ENCODE results near the gene GAL3ST1. TPM values are rescaled to one million over a fixed set of nuclear protein-coding genes. Genes with fewer than 3 reads are reported as not detected.
"Not testable (repeated sequence)": the region's sequence is repeated elsewhere in the genome, so short reads cannot be mapped to it uniquely, and the experiment has no call there.

Gene GAL3ST1
- total RNA-seq, 2 experiments from 2014 or later: not detected

DNA sequence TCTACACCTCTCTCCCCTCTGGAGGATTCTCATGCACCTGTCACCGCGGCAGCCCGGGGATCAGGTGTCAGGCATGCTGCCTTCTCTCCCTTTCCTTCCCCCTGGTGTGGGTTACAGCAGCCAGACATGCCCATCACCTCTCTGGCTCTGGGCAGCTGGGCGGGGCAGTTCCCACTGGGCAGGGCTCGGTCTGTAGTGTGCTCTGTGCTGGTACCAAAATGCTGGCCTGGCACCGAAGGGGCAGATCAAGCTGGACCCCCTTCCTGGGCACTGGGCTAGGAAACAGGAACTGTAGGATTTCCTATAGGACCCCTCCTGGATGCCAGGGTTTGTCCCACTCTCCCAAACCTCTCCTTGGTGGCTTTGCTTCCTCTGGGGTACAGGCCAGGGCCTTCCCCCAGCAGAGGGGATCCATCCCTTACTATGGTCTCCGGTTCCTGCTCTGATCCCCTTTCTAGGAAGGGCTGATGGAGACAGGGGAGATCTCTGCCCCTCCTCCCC, 821 bp downstream of the GAL3ST1 start:
- Mint-ChIP-seq H3K27ac (no peak overlapping the region), H3K36me3 (peaks cover 29% of the 10 kb centered on the region), H3K9me3 (no peaks in the 10 kb centered on the region), H3K4me3 (no peak overlapping the region), H3K4me1 (ENCODE audit: low read depth) (peaks cover 3% of the 10 kb centered on the region), H3K27me3 (no peaks in the 10 kb centered on the region)
- CTCF ChIA-PET: no interaction called here
- POLR2A ChIA-PET: no interaction called here
- intact Hi-C loops (cut with micrococcal nuclease): no loop called here
- DNase-seq: no peak

DNA sequence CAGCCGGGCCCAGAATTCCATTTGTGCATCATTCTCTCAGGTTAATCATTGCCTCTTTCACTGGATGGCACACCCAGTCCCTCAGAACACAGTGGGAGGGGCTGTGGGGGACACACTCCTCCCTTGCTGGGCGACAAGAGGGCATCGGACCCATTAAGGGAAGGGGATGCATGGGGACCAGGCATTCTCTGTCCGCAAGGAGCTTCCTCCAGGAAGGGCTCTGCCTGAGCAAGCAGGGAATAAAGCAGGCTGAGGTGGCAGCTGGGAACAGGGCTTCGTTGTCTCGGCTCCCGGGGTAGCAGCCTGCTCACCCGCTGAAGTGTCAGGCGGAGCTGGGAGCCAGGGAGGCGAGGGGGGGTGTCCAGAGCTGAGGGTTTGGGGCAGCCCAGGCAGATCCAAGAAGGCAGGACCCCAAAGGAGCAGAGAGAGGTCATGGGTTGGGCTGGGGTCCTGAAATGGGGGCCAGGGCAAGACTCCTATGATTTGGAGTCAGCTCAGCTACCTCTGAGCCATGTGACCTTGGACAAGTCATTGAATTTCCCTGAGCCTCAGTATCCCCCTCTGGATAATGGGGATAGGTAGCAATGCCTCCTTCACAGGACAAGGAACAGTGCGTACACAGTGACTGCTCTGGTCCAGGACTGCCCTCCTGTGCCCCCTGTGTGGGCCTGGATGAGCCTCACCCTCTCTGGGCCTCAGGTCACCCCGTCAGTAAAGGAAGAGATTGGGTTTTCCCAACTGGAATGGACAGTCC, 1.4 kb downstream of the GAL3ST1 start:
- no peaks in the 10 kb centered on the region for H3K9me3 Mint-ChIP-seq

DNA sequence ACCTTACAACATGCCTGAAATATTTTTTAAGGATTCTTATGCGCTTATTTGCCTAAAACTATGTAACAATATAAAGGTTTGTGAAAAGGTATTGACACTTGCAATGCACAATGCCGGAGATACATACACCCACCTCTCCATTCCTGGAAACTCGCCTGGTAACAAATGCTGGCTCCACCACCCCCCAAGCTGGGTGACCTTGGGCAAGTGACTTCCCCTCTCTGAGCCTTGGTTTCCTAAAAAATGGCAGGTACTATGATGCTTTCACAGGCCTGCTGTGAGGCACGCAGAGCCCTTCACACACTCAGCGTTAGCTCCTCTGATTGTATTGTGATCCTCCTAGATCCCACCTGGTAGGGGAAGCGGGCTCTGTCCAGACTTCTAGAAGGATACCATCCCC, 2.3 kb downstream of the GAL3ST1 start:
- ChIA-PET CTCF (no interaction called here), POLR2A (no interaction called here)
- H3K4me3 Mint-ChIP-seq: no peak overlapping the region
- DNase-seq: no peak
- H3K27ac Mint-ChIP-seq: no peak overlapping the region
- no peaks in the 10 kb centered on the region for H3K27me3 Mint-ChIP-seq
- peaks cover 18% of the 10 kb centered on the region for H3K36me3 Mint-ChIP-seq
- intact Hi-C loops (cut with micrococcal nuclease): no loop called here
- no peaks in the 10 kb centered on the region for H3K9me3 Mint-ChIP-seq
- H3K4me1 Mint-ChIP-seq (ENCODE audit: low read depth): peaks cover 3% of the 10 kb centered on the region

More for the DNA sequence above, 1.4 kb downstream of the GAL3ST1 start:
- H3K27me3 Mint-ChIP-seq: no peaks in the 10 kb centered on the region
- peaks cover 26% of the 10 kb centered on the region for H3K36me3 Mint-ChIP-seq
- H3K27ac Mint-ChIP-seq: no peak overlapping the region
- intact Hi-C loops (cut with micrococcal nuclease): no loop called here
- no peak overlapping the region for H3K4me3 Mint-ChIP-seq
- POLR2A ChIA-PET: no interaction called here
- no peak for DNase-seq
- CTCF ChIA-PET: no interaction called here
- peaks cover 3% of the 10 kb centered on the region for H3K4me1 Mint-ChIP-seq (ENCODE audit: low read depth)

DNA sequence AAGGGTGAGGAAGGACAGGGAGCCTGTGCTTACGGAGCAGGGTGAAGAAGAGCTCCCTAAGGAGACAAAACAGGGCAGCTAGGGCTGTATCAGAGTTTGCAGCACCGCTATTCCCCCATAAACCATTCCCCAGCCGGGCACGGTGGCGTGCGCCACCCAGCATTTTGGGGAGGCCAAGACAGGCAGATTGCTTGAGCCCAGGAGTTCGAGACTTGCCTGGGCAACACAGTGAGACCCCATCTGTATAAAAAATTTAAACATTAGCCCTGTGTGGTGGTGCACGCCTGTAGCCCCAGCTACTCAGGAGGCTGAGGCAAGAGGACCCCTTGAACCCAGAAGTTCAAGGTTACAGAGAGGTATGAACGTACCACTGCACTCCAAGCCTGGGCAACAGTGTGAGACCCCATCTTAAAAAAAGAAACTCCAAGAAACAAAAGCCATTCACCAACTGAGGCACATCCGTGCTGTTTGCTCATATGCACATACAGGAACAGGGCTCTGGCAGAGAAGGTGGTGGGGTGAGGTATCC, 4.7 kb downstream of the GAL3ST1 start:
- H3K4me1 Mint-ChIP-seq (ENCODE audit: low read depth): no peaks in the 10 kb centered on the region
- H3K9me3 Mint-ChIP-seq: no peaks in the 10 kb centered on the region
- H3K36me3 Mint-ChIP-seq: no peaks in the 10 kb centered on the region
- POLR2A ChIA-PET: no interaction called here
- no peaks in the 10 kb centered on the region for H3K27me3 Mint-ChIP-seq
- H3K4me3 Mint-ChIP-seq: no peak overlapping the region
- intact Hi-C loops (cut with micrococcal nuclease): no loop called here
- no peak for DNase-seq
- no peak overlapping the region for H3K27ac Mint-ChIP-seq
- CTCF ChIA-PET: no interaction called here

DNA sequence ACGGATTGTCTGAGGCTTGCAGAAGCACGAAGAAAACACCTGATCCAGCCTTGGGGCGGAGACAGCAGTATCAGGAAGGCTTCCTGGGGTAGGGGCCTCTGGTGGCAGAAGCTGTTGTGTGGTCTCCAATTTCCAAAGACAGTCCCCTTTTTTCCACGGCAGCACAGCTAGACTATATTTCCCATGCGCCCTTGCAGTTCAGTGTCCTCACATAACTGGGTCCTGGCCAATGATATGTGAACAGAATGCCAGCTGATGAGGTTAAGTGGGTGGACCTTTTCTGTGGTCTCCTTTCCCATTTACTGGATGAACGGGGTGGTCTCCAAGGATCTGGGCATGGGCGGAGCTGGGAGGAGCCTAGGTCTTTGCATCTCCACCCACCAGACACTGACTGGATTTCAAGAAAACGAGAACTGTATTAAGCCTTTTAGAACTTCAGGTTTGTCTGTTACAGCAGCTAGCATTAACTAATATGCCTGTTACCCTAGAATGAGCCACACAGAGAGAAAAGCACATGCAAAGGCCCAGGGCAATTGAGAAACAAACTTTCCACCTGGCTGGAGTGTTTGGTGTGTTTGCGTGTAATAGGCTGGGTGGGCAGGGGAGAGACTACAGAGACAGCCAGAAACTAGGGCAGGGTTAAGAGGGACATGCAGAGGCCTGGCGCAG, 6.2 kb downstream of the GAL3ST1 start:
- Mint-ChIP-seq H3K4me1 (ENCODE audit: low read depth) (no peaks in the 10 kb centered on the region), H3K9me3 (no peaks in the 10 kb centered on the region), H3K36me3 (no peaks in the 10 kb centered on the region), H3K4me3 (no peak overlapping the region), H3K27me3 (no peaks in the 10 kb centered on the region), H3K27ac (no peak overlapping the region)
- POLR2A ChIA-PET: no interaction called here
- no peak for DNase-seq
- CTCF ChIA-PET: interaction anchor here (1.0 kb wide), 1 partner anchor 235 kb away, joined by 3 read pairs; no protein-coding TSS in a partner anchor
- intact Hi-C loops (cut with micrococcal nuclease): no loop called here

DNA sequence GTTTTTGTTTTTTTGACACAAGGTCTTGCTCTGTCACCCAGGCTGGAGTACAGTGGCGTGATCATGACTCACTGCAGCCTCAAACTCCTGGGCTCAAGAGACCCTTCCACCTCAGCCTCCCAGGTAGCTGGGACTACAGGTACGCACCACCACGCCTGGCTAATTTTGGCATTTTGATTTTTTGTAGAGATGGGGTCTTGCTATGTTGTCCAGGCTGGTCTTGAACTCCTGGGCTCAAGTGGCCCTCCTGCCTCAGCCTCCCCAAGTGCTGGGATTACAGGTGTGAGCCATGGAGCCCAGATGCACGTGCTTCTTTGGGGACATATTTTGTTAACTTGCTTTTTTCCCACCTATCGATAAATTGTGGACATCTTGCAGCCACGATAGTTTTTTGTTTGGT, 7.2 kb downstream of the GAL3ST1 start:
- H3K27me3 Mint-ChIP-seq; POLR2A ChIA-PET; H3K9me3 Mint-ChIP-seq; intact Hi-C loops (cut with micrococcal nuclease); H3K36me3 Mint-ChIP-seq; H3K27ac Mint-ChIP-seq; DNase-seq; H3K4me3 Mint-ChIP-seq; H3K4me1 Mint-ChIP-seq (ENCODE audit: low read depth); CTCF ChIA-PET: not testable (repeated sequence)

DNA sequence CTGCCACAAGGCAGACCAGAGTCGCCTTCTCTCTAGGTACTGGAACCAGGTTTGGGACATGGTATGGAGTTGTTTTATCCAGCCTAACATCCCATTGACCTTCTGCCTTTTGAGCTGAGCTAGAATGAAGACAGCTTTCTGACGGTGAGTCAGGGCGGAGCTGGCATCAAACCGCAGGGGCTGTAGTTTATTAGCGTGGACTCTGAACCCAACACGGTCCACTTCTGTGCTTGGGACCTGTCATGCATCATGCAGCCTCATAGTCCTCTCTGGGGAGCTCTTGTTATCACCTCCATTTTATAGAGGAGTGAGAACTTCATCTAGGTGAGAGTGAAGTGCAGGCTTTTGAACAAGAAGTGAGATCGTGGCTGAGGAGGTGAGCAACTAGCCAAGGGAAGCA, 8.3 kb downstream of the GAL3ST1 start:
- ChIA-PET POLR2A (interaction anchor here (0.7 kb wide), 1 partner anchor 25 kb away, joined by 5 read pairs; no protein-coding TSS in a partner anchor), CTCF (interaction anchor here (1.1 kb wide), 1 partner anchor 69 kb away, joined by 3 read pairs; no protein-coding TSS in a partner anchor)
- no peaks in the 10 kb centered on the region for H3K9me3 Mint-ChIP-seq
- H3K27me3 Mint-ChIP-seq: no peaks in the 10 kb centered on the region
- no peak overlapping the region for H3K27ac Mint-ChIP-seq
- no peaks in the 10 kb centered on the region for H3K36me3 Mint-ChIP-seq
- H3K4me3 Mint-ChIP-seq: no peak overlapping the region
- H3K4me1 Mint-ChIP-seq (ENCODE audit: low read depth): no peaks in the 10 kb centered on the region
- intact Hi-C loops (cut with micrococcal nuclease): no loop called here
- DNase-seq: no peak

DNA sequence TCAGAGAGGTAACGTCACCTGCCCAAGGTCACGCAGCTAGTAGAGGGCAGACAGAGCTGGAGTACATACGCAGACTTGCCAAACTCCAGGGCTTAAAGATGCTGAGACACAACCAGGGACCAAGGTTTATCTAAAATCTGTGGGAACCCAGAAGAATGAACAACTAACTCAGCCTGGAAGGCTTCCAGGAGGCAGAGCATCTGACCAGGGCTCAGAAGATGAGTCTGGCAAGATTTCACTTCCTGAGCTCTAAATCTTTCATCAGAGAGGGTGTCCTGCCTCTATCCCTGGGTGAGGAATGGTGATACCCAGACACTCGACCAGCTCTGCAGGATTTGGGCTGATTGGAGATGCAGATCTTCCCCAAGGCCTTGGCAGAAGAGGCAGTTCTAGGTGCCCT, 9.1 kb downstream of the GAL3ST1 start:
- intact Hi-C loops (cut with micrococcal nuclease): no loop called here
- ChIA-PET CTCF (interaction anchor here (1.1 kb wide), 1 partner anchor 70 kb away, joined by 3 read pairs; no protein-coding TSS in a partner anchor), POLR2A (no interaction called here)
- Mint-ChIP-seq H3K27ac (no peak overlapping the region), H3K4me1 (ENCODE audit: low read depth) (no peaks in the 10 kb centered on the region), H3K9me3 (no peaks in the 10 kb centered on the region), H3K36me3 (no peaks in the 10 kb centered on the region), H3K27me3 (no peaks in the 10 kb centered on the region), H3K4me3 (no peak overlapping the region)
- no peak for DNase-seq

DNA sequence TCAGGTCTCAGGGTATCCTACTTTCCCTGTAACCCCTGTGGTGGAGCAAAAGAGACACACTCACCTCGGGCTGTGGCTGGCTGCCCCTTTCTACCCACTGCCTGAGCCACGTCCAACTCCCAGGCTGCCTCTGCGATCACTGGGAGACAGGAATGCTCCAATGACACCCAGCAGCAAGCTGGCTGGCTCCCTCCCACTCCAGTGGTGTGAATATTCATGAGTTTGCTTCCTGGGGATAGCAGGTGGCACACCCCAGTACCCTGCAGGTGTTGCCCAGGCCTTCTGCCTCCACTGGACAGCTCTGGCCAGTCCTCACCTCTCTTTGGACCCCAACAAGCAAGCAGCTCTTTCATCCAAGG, 9.7 kb downstream of the GAL3ST1 start:
- Mint-ChIP-seq H3K27me3 (no peaks in the 10 kb centered on the region), H3K4me1 (ENCODE audit: low read depth) (no peaks in the 10 kb centered on the region)
- CTCF ChIA-PET: interaction anchor here (1.1 kb wide), 1 partner anchor 70 kb away, joined by 3 read pairs; no protein-coding TSS in a partner anchor

DNA sequence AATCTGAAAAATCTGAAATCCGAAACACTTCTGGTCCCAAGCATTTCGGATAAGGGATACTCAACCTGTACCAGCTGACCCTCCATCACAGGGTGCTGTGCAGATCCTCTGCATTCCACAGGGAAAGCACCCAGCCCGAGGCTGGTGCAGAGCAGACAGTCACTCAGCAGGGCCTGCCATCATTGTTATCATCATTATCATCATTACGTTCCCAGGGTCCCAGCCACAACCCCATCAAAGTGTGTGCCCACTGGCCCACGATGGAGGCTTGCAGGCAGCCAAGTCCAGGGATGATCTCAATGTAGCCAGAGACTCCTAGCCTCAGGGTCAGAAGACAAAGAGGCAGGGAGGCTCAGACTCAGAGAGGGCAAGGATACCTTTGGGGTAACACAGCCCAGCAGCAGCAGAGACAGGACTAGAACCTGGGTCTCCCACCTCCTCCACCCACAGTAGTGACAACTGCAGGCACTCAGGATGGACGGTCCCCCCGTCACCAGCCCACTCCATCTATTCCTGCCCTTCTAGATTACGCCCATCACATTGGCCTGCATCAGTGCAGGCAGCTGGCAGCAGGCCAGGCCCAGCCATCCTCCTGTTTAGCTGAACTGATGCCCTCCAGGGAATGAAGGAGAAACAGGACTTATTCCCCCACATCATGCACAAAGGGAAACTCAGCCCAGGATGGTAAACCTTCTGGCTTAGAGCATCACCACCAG, 10.3 kb downstream of the GAL3ST1 start:
- Mint-ChIP-seq H3K27ac (no peak overlapping the region), H3K4me3 (no peak overlapping the region), H3K9me3 (no peaks in the 10 kb centered on the region), H3K27me3 (no peaks in the 10 kb centered on the region), H3K4me1 (ENCODE audit: low read depth) (no peaks in the 10 kb centered on the region), H3K36me3 (no peaks in the 10 kb centered on the region)
- ChIA-PET POLR2A (no interaction called here), CTCF (no interaction called here)
- DNase-seq: no peak
- intact Hi-C loops (cut with micrococcal nuclease): no loop called here

More for the DNA sequence above, 9.7 kb downstream of the GAL3ST1 start:
- no peaks in the 10 kb centered on the region for H3K36me3 Mint-ChIP-seq
- intact Hi-C loops (cut with micrococcal nuclease): no loop called here
- no peaks in the 10 kb centered on the region for H3K9me3 Mint-ChIP-seq
- POLR2A ChIA-PET: no interaction called here
- H3K27ac Mint-ChIP-seq: no peak overlapping the region
- no peak overlapping the region for H3K4me3 Mint-ChIP-seq
- DNase-seq: no peak

DNA sequence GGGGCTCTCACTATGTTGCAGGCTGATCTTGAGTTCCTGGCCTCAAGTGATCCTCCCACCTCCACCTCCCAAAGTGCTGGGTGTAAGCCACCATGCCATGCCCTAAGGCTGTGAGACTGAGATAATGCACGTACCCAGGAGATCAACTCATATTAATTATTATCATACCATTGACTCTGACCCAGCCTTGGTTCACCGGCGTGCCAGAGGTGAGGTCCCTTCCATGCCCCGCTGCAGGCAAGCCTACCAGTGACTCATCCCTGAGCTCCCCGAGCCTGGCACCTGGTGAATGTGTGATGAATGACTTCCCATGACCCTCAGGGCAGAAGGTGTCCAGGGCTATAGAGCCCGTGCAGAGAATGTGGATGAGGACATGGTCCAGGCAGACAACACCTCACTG, 12.1 kb downstream of the GAL3ST1 start:
- ChIA-PET CTCF (no interaction called here), POLR2A (no interaction called here)
- intact Hi-C loops (cut with micrococcal nuclease): no loop called here
- no peaks in the 10 kb centered on the region for H3K27me3 Mint-ChIP-seq
- no peak for DNase-seq
- H3K4me3 Mint-ChIP-seq: no peak overlapping the region
- no peaks in the 10 kb centered on the region for H3K9me3 Mint-ChIP-seq
- no peak overlapping the region for H3K27ac Mint-ChIP-seq
- H3K36me3 Mint-ChIP-seq: no peaks in the 10 kb centered on the region
- no peaks in the 10 kb centered on the region for H3K4me1 Mint-ChIP-seq (ENCODE audit: low read depth)

DNA sequence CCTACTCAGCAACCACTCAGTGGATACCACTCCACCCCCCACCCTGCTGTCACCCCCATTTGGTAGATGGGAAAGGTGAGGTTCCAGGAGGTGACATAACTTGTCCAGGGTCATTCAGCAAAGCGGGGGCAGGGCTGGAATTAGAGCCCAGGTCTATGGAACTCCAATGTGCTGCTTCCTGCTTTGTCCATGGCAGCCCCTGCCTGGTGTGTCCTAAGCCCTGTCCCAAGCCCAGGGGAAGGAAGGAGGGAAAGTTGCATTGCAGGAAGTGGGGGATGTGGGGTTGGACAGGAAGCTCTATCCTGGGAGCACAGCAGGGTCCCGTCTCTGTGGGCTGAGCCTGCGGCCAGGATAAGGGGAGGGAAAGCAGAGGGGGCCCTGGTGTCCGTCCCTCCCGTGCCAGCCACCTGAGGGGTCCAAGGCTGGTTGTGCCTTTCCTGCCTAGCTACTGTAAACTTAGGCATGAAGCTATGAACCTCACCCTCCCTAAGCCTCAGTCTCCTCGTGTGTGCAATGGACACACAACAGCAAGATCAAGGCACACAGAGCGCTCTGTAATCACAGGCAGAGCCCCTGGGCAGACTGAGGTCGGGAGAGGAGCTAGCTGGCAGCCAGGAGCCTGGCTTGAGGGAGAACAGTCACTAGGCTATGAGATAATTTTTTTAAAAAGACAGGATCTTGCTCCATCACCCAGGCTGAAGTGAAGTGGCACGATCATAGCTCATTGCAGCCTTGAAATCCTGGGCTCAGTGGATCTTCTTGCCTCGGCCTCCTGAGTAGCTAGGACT, 12.9 kb downstream of the GAL3ST1 start:
- POLR2A ChIA-PET: no interaction called here
- intact Hi-C loops (cut with micrococcal nuclease): no loop called here
- no peaks in the 10 kb centered on the region for H3K9me3 Mint-ChIP-seq

More for the DNA sequence above, 12.9 kb downstream of the GAL3ST1 start:
- Mint-ChIP-seq H3K27ac (no peak overlapping the region), H3K36me3 (no peaks in the 10 kb centered on the region), H3K27me3 (no peaks in the 10 kb centered on the region), H3K4me1 (ENCODE audit: low read depth) (no peaks in the 10 kb centered on the region), H3K4me3 (no peak overlapping the region)
- DNase-seq: no peak
- CTCF ChIA-PET: no interaction called here

All from activated CD4-positive, alpha-beta memory T cell treated with anti-CD3 and anti-CD28 coated beads for 36 hours (primary cell).